Fibroblast of villous mesenchyme (primary cell): ENCODE data around the gene PACSIN1. TPM values are rescaled to one million over a fixed set of nuclear protein-coding genes. Genes with fewer than 3 reads are reported as not detected.

Experiments used
- DNase-seq: peaks from one replicate; pipeline ENCODE4 v3.0.0-alpha.2; 2010; ENCODE audit warnings: low read depth
- H3K4me3 ChIP-seq: 2 replicates; pipeline ENCODE4 v1.5.1; 2011; ENCODE audit warnings: low read depth, mild to moderate bottlenecking, low read length
- CTCF ChIP-seq: IDR thresholded peaks from 2 replicates; pipeline ENCODE4 v1.5.1; 2012; ENCODE audit warnings: low read depth, mild to moderate bottlenecking, low read length; ENCODE audit not compliant: insufficient read depth
- total RNA-seq: library from RNA; depleted of rRNA; stranded (reverse); fragments of >200 nt; gene quantifications from 2 replicates; pipeline ENCODE4 v1.2.3, GENCODE V29; 2012

The PACSIN1 gene
- total RNA-seq, 1 donor: under 0.01 TPM

- no peak for TF ChIP-seq CTCF
- DNase-seq: no peak
- no peak overlapping the region for H3K4me3 ChIP-seq
Observed at GRCh38 chr6:34509782-34510181, 43.9 kb downstream of the PACSIN1 start.

GRCh38 chr6:34510299-34510698, 44.4 kb downstream of the PACSIN1 start:
- no peak for TF ChIP-seq CTCF
- DNase-seq: no peak
- no peak overlapping the region for H3K4me3 ChIP-seq

GRCh38 chr6:34511214-34511914, 45.5 kb downstream of the PACSIN1 start:
- H3K4me3 ChIP-seq: no peak overlapping the region
- no peak for DNase-seq
- TF ChIP-seq CTCF: no peak

- no peak overlapping the region for H3K4me3 ChIP-seq
- no peak for DNase-seq
- no peak for TF ChIP-seq CTCF
Observed at GRCh38 chr6:34511915-34512737, 46.2 kb downstream of the PACSIN1 start.

GRCh38 chr6:34512738-34513115, 46.9 kb downstream of the PACSIN1 start:
- H3K4me3 ChIP-seq: no peak overlapping the region
- DNase-seq: no peak
- no peak for TF ChIP-seq CTCF

- TF ChIP-seq CTCF: no peak
- no peak for DNase-seq
- no peak overlapping the region for H3K4me3 ChIP-seq
Observed at GRCh38 chr6:34513646-34514045, 47.8 kb downstream of the PACSIN1 start.
